Measurements from ENCODE around the gene ZC3H12D.
"Not testable (repeated sequence)": the region's sequence is repeated elsewhere in the genome, so short reads cannot be mapped to it uniquely, and the experiment has no call there.

ZC3H12D gene

DNA sequence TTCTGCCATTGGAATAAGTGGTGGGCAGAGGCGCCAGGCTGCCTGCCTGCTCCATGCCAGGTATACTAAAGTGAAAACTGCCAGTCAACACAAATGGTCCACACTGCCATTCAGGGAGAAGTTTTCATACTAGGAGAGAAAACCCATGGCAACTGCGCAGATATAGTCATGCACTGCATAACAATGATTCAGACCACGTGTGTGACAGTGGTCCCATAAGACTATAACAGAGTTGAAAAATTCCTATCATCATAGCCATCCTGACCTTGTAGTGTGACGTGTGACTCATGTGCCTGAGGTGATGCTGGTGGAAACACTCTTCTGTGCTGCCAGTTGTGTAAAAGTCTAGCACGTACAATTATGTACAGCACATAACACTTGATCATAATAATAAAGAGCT is 25.1 kb downstream of the ZC3H12D start:
- no peak for DNase-seq (ENCODE audit: low read depth)

DNA sequence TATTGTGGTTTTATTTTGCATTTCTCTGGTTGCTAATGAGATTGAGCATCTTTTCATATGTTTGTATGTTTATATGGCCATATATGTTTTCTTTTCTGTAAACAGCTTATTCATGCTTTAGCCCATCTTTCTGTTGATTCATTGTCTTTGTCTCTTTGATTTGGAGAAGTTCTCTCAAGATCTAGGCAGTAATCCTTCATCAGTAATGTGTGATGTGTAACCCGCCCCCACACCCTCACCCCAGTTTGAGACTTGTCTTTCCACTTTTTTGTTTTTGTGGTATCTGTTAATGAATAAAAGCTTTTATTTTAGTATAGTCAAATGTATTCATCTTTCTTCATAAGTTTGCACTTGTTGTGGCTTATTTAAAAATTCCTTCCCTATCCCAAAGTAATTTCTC is 26.0 kb downstream of the ZC3H12D start:
- DNase-seq (ENCODE audit: low read depth), result no peak

DNA sequence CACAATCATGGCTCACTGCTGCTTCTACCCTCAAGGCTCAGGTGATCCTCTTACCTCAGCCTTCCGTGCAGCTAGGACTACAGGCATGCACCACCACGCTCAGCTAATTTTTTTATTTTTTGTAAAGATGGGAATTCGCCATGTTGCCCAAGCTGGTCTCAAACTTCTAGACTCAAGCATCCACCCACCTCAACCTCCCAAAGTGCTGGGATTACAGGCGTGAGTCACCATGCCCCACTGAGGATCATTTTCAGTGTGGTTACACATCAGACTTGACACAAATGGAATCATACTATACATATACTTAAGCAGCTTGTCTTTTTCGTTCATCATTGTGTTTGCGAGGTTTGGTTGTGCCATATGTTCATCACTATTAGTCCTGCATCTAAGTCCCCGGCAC is 26.6 kb downstream of the ZC3H12D start:
- DNase-seq (ENCODE audit: low read depth), result no peak

DNA sequence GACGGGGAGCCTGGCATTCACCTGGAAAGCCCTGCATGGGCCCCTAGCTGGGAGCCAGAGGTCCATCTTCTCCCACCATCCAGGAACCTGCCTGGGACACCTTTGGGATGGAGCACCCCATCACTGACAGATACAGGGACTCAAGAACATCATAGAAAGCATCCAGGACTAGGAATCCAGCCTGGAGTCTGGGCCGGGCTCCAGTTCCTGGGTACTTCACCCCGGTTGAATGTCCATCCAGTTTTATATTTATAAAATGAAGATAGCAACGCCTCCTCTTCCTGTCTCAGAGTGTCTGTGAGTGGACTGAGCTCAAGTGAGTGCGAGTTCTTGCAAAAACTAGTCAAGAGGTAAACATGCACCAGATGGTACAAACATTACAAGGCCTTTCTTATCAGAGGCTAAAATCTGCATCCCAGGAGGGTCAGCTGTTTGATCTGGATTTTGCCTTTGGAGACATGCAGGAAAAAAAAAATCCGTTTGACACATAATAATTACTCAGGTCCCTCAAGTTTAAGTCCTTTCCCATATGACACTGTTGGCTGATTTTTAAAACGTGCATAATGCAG is 27.4 kb downstream of the ZC3H12D start:
- no peak for DNase-seq (ENCODE audit: low read depth)

DNA sequence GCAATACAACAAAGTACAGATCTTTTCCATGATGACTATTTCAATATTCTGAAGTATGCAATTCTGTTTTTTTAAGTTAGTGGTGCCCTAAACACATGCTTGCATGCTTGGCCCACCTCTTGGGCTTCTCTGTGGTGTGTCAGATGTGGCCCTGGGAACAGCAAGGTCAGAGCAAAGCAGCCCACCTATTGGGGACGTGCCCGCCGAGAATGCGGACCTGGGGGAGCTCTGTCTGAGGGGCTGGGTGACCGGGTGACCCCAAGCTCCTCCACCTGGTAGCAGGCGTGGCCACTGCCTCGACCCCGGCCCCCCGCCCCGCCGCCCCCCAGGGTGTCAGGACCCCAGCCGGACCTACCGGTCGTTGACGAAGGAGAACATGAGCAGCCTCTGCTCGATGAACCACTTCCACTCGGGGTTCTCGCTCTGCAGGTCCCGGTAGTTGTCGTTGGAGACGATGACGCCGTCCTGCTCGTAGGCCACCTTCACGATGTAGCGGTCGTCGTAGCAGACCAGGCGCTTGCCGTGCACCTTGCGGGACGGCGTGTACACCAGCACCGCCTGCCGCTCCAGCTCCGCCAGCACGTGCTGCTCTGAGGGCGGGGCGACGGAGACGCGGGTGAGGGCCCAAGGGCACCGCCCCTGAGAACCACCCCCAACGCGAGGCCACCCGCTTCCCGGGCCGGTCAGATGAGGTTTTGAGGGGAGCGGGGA is 28.3 kb downstream of the ZC3H12D start:
- DNase-seq (ENCODE audit: low read depth), result no peak

DNA sequence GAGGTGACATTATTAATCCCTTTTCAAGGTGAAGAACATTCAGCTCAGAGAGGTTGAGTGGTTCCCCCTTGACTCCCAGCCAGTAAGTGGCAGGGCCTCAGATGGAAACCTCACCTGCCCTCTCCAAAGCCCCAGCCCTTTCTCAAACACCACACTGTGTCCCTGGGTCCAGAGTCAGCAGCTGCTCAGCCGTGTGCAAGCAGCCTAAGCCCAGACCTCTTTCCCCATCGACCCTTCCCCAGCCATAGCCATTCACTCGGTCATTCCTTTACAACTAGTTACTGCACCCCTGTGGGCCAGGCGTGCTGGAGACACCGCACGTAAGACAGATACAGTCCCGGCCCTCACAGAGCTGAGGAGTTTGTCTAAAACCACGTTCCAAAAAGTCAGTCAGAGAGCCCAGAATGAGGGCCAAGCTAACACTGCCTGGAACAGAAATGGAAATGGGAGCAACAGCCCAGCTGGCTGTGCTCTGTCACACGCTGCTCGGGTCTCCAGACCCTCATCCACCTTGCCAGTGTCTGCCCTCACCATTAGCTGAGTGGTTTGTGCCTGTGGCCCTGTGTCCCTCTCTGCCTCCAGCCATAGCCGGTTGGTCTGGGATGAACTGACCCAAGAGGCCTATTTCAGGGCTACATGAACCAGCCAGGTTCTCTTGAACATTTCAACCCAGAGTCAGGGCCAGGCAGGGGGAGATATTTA is 29.6 kb downstream of the ZC3H12D start:
- no peak for DNase-seq (ENCODE audit: low read depth)

DNA sequence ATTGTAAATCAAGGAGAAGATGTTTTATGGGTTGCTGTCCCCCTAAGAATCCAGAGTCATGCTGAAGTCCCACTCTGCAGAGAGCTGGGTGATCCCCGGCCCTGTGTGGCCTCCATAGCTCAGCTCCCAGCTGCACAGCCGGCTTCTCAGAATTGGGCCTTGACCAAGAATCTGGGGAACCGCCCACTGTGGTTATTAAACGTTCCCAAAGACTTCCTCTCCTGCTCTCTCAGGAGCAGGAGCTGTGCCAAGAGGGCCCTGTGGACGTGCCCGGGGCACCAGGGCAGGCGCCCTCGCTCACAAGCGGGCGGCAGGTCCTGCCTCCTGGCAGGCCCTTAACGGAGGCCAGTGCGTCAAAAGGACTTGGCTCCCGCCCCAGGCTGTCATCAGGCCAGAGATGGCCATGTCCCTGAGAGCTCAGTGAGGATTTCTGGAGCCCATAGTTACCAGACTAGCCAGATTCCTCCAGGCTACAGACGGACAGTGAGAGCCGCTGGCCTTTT is 30.4 kb downstream of the ZC3H12D start:
- no peak for DNase-seq (ENCODE audit: low read depth)

DNA sequence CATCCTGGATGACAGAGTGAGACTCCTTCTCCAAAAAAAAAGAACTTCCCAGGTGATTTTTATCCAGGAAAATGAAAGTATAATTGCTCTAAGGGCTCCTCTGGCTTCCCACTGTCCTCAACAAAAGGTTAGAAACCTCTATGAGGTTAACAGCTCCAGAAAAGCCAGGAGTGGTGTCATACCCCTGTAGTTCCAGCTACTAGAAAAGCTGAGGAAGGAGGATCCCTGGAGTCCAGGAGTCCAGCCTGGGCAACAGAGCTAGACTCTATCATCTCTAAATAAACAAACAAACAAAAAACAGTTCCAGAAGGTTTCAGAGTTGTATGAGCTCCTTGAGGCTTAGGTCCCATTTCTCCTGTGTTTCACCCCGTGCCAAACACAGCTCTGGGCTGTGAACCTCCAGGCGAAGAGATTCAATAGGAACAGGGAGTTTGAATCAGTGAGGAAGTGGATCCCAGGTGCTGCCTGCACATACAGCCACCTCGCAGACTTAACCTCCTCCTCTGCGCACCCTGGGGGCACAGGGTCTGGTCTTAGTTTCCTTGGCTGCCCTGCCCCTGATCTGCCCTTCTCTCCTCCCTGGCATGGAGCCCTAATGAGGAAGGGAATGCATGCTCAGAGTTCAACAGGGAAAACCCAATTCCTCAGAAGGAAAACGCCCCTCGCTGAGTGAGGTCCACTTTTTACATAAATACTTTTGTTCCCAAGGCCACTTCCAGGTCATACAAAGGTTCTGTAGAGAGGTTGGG is 31.0 kb downstream of the ZC3H12D start:
- no peak for DNase-seq (ENCODE audit: low read depth)

DNA sequence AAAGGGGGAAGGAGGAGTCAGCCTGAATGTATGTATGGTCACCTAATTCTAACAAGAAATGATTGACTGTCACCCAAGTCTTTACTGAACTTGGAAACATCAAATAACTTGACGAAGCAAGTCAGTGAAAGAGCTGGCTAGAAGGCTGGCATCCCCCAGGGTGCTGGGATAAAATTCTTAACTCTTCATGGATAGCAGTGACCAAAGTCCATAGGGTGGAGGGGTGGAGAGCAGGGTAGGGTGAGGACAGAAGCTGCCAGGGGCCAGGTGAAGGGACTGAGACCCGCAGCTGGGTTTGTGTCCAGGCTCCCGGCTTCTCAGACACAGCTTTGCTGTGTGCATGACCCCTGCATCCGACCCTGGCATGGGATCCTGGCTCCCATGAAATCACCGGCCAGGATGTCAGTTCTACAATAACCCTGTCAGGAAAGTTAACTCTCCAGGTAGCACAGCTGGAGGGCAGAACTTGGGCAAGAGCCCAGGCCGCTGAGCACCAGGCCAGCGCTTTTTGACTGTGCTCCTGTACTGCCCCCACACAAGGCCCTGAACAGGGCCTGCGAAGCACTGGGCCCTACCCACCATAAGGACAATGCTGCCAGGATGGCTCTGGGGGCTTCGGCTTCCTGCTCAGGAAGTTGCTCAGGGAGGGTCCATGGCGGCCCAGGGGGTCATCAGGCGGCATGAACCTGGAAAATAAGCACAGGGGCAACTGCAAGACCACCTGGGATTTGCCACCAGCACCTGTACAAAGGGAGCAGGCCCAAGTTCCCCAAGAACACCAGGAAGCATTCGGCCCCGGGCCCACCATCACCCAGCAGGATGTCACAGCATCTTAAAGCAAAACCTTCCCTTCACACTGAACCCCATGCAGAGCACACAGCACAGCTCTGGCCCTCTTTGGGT is 32.5 kb downstream of the ZC3H12D start:
- DNase-seq (ENCODE audit: low read depth), result no peak

DNA sequence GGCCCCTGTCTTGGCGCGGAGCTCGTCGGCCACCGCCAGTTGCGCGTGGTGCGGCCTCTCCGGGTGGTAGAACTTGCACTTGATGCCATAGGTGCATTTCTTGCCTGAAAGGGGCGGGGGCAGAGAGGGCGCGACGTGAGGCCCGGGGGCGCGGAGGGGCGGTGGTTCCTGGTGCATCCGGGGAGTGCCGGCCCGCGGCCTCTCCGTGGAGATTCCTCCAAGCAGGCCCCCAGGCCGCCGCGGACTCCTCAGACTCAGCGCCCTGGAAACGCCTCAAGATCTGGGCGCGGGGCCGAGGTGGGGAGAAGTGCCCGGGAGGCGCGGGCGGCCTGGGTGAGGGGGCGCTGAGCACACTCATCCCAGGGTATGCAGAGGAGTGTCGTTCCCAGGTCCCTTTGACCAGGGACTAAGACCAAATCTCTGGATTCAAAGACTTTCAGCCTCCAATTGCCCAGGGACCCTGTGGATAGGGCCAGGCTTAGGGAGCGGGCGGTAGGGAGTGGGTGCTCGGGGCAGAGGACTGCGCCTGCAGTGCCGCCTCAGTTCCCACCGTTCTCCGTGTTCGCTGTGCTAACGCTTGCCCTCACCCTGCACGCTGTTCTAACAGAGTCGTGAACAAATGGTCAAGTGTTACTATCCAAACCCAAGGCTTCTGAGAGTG is 33.3 kb downstream of the ZC3H12D start:
- DNase-seq (ENCODE audit: low read depth), result no peak

DNA sequence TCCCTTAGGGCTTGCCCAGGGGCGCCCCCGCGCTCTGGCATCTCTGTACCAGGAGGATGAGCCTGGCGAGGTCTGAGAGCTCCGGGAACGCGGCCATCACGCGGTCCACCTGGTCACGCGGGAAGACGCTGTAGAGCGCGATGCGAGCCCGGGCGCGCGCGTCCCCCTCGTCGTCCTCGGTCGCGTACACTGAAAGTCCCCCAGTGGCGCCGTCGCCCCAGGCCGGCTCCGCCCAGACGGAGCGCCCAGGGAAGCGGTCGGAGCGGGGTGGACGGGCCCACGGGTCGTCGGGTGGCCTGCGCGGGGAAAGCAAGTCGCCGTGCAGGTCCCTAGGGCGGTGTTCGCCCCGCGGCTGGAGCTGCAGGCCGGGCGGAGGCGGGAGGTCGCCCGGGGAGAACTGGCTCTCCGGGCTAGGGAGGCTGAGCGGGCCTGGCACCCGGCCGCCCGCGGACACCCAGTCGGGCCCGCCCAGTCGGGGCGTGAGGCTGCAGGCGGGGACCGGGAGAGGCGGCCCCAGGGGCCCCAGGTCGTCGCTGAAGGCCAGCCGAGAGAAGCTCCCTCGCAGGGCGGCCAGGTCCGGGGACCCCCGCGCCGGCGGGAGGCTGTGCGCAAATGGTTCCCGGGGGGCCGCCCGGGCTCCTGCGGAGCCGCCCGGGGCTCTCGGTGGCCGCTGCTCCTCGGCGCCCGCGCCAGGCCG is 34.0 kb downstream of the ZC3H12D start:
- no peak for DNase-seq (ENCODE audit: low read depth)

DNA sequence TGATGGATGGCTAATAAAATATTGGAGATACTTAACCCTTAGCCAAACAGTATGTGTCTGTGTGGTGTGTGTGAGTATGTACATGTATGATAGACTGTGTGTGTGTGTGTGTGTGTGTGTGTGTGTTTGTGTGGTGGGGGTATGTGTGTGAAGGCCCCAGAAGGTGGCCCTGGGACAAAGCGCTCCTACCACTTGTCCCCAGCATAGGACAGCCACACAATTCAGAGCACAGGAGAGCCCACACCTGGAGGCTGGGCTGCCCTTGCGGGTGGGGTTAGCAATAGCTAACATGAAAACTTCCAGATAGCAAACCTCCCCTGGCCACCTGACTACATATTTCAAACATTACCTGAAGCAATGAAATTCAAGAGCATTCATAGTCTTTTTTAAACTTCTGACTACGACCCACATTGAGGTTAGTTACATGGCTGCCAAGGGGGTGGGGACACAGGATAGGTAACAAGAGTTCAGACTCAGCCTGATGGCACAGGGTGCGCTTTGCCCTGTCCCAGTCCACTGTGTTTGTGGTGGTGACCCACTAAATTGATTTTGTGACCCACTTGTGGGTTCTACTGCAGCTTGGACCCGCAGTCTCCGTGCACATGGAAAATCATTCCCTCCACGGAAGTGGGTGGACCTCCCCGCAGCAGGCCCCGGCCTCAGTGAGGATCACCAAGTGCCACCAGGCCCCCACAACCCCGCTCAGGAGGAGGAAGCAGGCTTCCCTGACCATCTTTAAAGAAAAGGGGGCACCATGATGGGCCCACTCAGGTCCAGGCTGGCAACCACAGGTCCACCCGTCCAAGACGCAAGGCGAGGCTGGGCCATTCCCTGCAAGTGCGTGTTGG is 34.8 kb downstream of the ZC3H12D start:
- no peak for DNase-seq (ENCODE audit: low read depth)

DNA sequence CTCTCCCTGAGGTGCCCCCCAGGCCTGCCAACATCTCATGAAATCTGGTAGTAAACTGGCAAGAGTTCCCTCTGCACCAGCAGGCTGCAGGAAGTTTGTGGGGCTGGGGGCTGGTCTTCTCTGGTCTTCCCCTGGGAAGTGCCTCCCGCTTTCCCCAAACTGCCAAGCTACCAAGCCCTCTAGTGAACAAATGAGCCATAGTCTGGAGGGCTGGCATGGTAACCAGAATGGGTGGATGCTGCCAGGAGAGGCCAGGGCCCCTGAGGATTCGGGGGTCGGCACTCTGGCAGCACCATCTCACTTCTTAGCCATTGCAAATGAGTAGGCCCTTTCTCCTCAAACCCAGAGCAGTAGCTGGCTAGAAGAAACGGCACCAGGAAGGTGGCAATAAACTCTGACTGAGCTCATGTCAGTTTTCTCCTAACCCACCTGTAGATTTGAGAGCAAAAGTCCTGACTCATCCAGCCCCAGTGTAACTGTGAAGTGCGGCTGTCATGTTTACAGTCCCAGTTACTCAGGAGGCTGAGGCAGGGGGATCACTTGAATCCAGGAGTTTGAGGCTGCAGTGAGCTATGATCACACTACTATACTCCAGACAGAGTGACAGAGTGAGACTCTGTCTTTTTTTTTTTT is 35.9 kb downstream of the ZC3H12D start:
- DNase-seq (ENCODE audit: low read depth), result no peak

DNA sequence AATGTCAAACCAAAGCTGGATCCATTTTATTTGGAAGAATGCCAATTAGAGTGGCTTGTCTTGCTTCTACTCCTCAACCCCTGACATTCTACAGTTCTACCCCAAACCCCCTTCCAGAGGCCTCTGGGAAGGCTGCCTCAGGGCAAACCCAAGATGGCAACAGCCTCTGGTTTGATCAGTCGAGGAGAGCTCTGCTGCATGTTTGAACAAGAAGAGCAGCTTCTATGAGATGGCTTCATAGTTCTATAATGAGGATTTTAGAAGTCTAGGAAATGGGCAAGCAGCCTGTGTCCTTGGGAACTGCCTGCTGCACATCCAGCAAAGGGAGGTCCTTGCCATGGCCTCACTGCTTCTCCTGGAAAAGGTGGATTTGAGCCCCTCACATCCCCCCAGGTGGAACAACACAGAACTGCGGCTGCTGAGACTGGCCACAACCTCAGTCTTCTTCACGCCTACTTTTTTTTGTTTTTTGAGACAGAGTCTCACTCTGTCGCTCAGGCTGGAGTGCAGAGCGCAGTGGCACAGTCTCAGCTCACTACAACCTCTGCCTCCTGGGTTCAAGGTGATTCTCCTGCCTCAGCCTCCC is 37.9 kb downstream of the ZC3H12D start:
- DNase-seq (ENCODE audit: low read depth), result no peak

DNA sequence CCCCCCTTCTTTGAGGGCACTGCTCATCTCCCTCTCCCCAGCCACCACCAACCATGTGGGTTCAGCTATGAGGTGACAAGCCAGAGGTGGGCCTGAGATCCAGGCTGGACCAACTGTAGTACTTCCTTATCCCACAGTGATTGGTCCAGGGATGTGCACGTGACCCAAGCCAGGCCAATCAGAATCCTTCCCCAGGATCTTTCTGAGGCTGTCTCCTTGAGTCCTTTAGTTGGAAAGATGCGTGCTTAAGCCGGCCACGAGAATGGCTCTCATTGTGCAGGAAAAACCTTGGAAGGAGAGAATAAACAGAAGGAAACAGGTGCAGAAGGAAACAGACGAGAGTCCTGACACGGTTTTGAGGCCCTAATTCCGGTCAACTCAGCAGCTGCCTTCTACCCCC is 39.2 kb downstream of the ZC3H12D start:
- no peak for DNase-seq (ENCODE audit: low read depth)

DNA sequence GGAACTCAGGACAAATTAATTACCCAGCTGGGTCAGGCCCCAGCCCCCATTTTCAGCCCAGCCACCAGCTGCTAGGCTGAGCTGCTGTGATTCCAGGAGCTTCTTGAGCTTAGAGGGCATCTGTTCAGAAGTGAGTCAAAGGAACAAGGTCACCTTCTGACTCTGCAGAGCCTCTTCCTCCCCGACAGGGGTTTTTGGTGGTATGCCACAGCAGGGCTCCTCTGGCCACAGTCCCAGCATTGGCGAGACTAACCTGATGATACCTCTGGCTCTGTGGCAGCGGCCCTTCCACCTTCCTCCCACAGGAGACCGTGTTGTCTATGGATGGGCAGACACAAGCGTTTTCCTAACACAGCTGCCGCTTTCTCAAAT is 39.7 kb downstream of the ZC3H12D start:
- no peak for DNase-seq (ENCODE audit: low read depth)

DNA sequence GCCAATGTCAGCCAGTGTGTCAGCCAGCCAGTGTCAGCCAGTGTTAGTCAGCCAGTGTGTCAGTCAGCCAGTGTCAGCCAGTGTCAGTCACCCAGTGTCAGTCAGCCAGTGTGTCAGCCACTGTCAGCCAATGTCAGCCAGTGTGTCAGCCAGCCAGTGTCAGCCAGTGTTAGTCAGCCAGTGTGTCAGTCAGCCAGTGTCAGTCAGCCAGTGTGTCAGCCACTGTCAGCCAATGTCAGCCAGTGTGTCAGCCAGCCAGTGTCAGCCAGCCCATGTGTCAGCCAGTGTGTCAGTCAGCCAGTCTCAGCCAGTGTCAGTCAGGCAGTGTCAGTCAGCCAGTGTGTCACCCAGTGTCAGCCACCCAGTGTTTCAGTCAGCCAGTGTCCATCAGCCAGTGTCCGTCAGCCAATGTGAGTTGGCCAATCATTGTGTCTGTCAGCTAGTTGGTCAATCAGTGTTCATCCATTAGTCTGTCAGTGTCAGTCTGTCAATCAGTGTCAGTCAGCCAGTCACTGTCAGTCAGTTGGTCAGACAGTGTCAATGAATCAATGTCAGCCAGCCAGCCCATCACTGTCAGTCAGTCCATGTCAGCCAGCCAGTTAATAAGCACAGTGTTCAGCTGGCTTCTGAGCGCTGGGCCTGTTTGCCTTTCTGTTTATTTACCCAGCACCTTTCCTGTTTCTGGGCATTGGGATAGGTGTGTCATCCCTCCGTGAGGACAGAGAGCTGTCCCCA is 40.3 kb downstream of the ZC3H12D start:
- DNase-seq (ENCODE audit: low read depth), result not testable (repeated sequence)
